ENCODE measurements around the gene S100A13. TPM values are rescaled to one million over a fixed set of nuclear protein-coding genes. Genes with fewer than 3 reads are reported as not detected.
A peak's percentile ranks its signal among the peaks of the same experiment; 100 is the strongest.

Gene S100A13
- total RNA-seq, 1 donor from 2014 or later, result 87.4 TPM

GRCh38 chr1:153658400-153659174, 31.3 kb upstream of the S100A13 start, which contains the start of gene SNAPIN:
TSS of gene SNAPIN (plus strand) at chr1:153658703. CDS start at chr1:153658744, 41 bp downstream.
- DNase-seq (ENCODE audit: low spot score), result peak; percentile 95
- Histone ChIP-seq H2AFZ (replicated peaks) (peak within 1 kb of the TSS; percentile 86), H3K4me1 (peaks cover 5% of the 10 kb centered on the region), H3K9me3 (ENCODE audit: low read depth) (no peaks in the 10 kb centered on the region), H3F3A (ENCODE audit: low read depth) (peaks cover 46% of the 10 kb centered on the region), H3K4me3 (peak within 1 kb of the TSS; percentile 72), H3K27me3 (no peaks in the 10 kb centered on the region), H3K9ac (peak within 1 kb of the TSS; percentile 63), H4K20me1 (ENCODE audit: low read depth) (peaks cover 19% of the 10 kb centered on the region), H3K79me2 (ENCODE audit: low read depth) (peaks cover 14% of the 10 kb centered on the region), H3K4me2 (peak within 1 kb of the TSS; percentile 85), H3K36me3 (peaks cover 11% of the 10 kb centered on the region), H3K27ac (peak within 1 kb of the TSS; percentile 58)
- H3K36me3 Mint-ChIP-seq, result peaks cover 8% of the 10 kb centered on the region
- peak within 1 kb of the TSS; percentile 97 for H3K4me3 Mint-ChIP-seq
- TF ChIP-seq CTCF (IDR thresholded peaks at IDR 0.05) (peak; percentile 25), EZH2 (IDR thresholded peaks at IDR 0.05) (no peak)
- H3K27me3 Mint-ChIP-seq (ENCODE audit: insufficient read depth, low read depth), result peaks cover 4% of the 10 kb centered on the region
- H3K9me3 Mint-ChIP-seq, result no peaks in the 10 kb centered on the region
- peak within 1 kb of the TSS; percentile 85 for H3K27ac Mint-ChIP-seq
- H3K4me1 Mint-ChIP-seq, result peaks cover 20% of the 10 kb centered on the region

- no peak for TF ChIP-seq EZH2phosphoT487 (IDR thresholded peaks at IDR 0.05)
- no peak for TF ChIP-seq EZH2 (IDR thresholded peaks at IDR 0.05)
- TF ChIP-seq CTCF (IDR thresholded peaks at IDR 0.05), result no peak
- H2AFZ ChIP-seq (replicated peaks), result no peak overlapping the region
- Mint-ChIP-seq H3K4me3 (peak overlapping the region; percentile 3), H3K36me3 (no peaks in the 10 kb centered on the region), H3K27me3 (ENCODE audit: insufficient read depth, low read depth) (peaks cover 8% of the 10 kb centered on the region), H3K27ac (no peak overlapping the region), H3K4me1 (peaks cover 11% of the 10 kb centered on the region), H3K9me3 (no peaks in the 10 kb centered on the region)
- H4K20me1 ChIP-seq (ENCODE audit: low read depth), result peaks cover 12% of the 10 kb centered on the region
- H3K9ac ChIP-seq, result no peak overlapping the region
- H3K9me3 ChIP-seq (ENCODE audit: low read depth), result no peaks in the 10 kb centered on the region
- H3K4me3 ChIP-seq, result no peak overlapping the region
- H3K4me2 ChIP-seq, result no peak overlapping the region
- no peak for DNase-seq (ENCODE audit: low spot score)
- H3K36me3 ChIP-seq, result no peaks in the 10 kb centered on the region
- H3K27me3 ChIP-seq, result no peaks in the 10 kb centered on the region
- peaks cover 14% of the 10 kb centered on the region for H3K79me2 ChIP-seq (ENCODE audit: low read depth)
- peaks cover 5% of the 10 kb centered on the region for H3K4me1 ChIP-seq
- H3K27ac ChIP-seq, result no peak overlapping the region
- peaks cover 15% of the 10 kb centered on the region for H3F3A ChIP-seq (ENCODE audit: low read depth)
Observed at GRCh38 chr1:153655333-153655732, 28.0 kb upstream of the S100A13 start.

DNA sequence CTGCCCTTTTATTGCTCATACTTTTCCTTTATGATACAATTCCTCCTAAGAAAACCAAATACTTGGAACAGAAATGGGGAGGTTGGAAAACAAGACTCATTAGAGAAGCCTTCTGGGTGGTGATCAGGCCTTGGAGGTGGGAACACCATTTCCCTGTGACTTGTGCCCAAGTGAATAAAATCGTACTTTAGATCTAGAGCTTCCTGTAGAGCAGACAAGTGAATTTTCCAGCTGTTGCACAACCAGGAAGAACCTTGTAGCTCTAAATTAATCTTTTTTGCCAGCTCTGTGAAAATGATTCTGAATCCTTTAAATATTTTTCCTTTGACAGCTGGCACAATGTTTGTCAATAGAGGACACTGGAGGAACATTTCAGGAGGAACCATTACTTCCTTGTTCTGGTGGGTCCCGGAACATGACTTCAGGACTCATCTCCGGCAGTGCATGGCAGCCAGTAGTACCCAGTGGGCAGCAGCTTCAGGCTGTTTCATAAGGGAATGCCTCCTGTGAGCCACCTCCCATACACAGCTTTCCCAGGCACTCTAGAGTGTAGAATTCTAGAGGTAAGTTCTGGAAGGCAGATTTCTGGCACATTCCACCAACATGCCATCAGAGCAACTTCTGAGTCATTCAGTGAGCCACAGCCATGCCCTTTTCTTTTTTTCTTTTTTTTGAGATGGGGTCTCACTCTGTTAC, 25.6 kb upstream of the S100A13 start:
- no peak overlapping the region for H3K4me2 ChIP-seq
- TF ChIP-seq EZH2 (IDR thresholded peaks at IDR 0.05) (no peak), CTCF (IDR thresholded peaks at IDR 0.05) (no peak), EZH2phosphoT487 (IDR thresholded peaks at IDR 0.05) (no peak)
- no peak overlapping the region for H3K27ac ChIP-seq

More for the DNA sequence above, 25.6 kb upstream of the S100A13 start:
- H3K4me1 Mint-ChIP-seq, result peaks cover 2% of the 10 kb centered on the region
- H3K9me3 Mint-ChIP-seq, result peaks cover under 1% of the 10 kb centered on the region
- DNase-seq (ENCODE audit: low spot score), result no peak
- H3K27me3 Mint-ChIP-seq (ENCODE audit: insufficient read depth, low read depth), result peaks cover 9% of the 10 kb centered on the region
- no peaks in the 10 kb centered on the region for H3K27me3 ChIP-seq
- H2AFZ ChIP-seq (replicated peaks), result no peak overlapping the region
- no peaks in the 10 kb centered on the region for H3K36me3 ChIP-seq
- no peak overlapping the region for H3K4me3 Mint-ChIP-seq
- no peak overlapping the region for H3K9ac ChIP-seq
- H3K27ac Mint-ChIP-seq, result no peak overlapping the region
- H3K79me2 ChIP-seq (ENCODE audit: low read depth), result no peaks in the 10 kb centered on the region
- H3K9me3 ChIP-seq (ENCODE audit: low read depth), result no peaks in the 10 kb centered on the region
- no peaks in the 10 kb centered on the region for H4K20me1 ChIP-seq (ENCODE audit: low read depth)
- H3K4me3 ChIP-seq, result no peak overlapping the region
- no peaks in the 10 kb centered on the region for H3F3A ChIP-seq (ENCODE audit: low read depth)
- no peaks in the 10 kb centered on the region for H3K4me1 ChIP-seq
- H3K36me3 Mint-ChIP-seq, result peaks cover under 1% of the 10 kb centered on the region
